Small intestine (tissue), 16 donors: Measurements from ENCODE around the gene PIK3AP1. TPM values are rescaled to one million over a fixed set of nuclear protein-coding genes. Genes with fewer than 3 reads are reported as not detected.

ENCODE experiments used
- DNase-seq, 2 donors: peaks; one replicate each; pipeline versions ENCODE4 v3.0.0 to v3.0.0-alpha.2; 2013
- FAIRE-seq: peaks from 2 replicates; lab custom pipeline; 2012; peaks lifted over from hg19 to GRCh38; lab: Jason Lieb, UNC
- H3K27ac ChIP-seq, 3 donors: one replicate each; pipeline ENCODE4 v1.5.1; 2013; ENCODE audit warnings: low read length in 2 of 3, mild to moderate bottlenecking in 2 of 3, control low read depth in 1 of 3, inconsistent platforms in 1 of 3, low read depth in 1 of 3, moderate library complexity in 1 of 3
- H3K27me3 ChIP-seq, 3 donors: one replicate each; pipeline ENCODE4 v1.6.1; 2013; ENCODE audit warnings: low read length in 3 of 3, inconsistent platforms in 1 of 3; ENCODE audit not compliant: control insufficient read depth in 3 of 3, insufficient read depth in 3 of 3
- H3K36me3 ChIP-seq, 3 donors: one replicate each; pipeline ENCODE4 v1.6.1; 2013; ENCODE audit warnings: low read length in 3 of 3, inconsistent platforms in 1 of 3, low read depth in 1 of 3, mild to moderate bottlenecking in 1 of 3, moderate library complexity in 1 of 3; ENCODE audit not compliant: control insufficient read depth in 3 of 3, insufficient read depth in 2 of 3
- H3K4me1 ChIP-seq, 3 donors: one replicate each; pipeline ENCODE4 v1.6.1; 2013; ENCODE audit warnings: low read length in 2 of 3, inconsistent platforms in 1 of 3, low read depth in 1 of 3, mild to moderate bottlenecking in 1 of 3, moderate library complexity in 1 of 3; ENCODE audit not compliant: control insufficient read depth in 3 of 3, insufficient read depth in 2 of 3
- H3K4me3 ChIP-seq, 3 donors: one replicate each; pipeline ENCODE4 v1.5.1; 2013; ENCODE audit warnings: low read length in 3 of 3, control low read depth in 1 of 3, inconsistent platforms in 1 of 3, low read depth in 1 of 3, mild to moderate bottlenecking in 1 of 3, moderate library complexity in 1 of 3
- H3K9me3 ChIP-seq, 2 donors: one replicate each; pipeline ENCODE4 v1.6.1; 2013; ENCODE audit warnings: low read depth in 1 of 2, low read length in 1 of 2; ENCODE audit not compliant: control insufficient read depth in 2 of 2, insufficient read depth in 1 of 2
- whole genome bisulfite sequencing, 3 donors: extraction: QIAGEN DNeasy Blood & Tissue Kit; methylation state at CpG; one replicate each; pipeline ENCODE4 v1.1.7; 2013; 5-methylcytosine and 5-hydroxymethylcytosine counted together
- long read RNA-seq, 10 donors: transcript quantifications; one replicate each; lab custom pipeline, GENCODE V29; 2026
- polyA plus RNA-seq, 4 donors: library from polyadenylated mRNA; stranded (reverse) in 3 of 4; unstranded in 1 of 4; fragments of 200-250 nt in 3 of 4; fragments of 120-200 nt in 1 of 4; gene quantifications; one replicate each; pipeline versions ENCODE4 v1.2.1 to v1.2.3, GENCODE V29; 2013
- donor health status: healthy with polysubstance abuse.
- donor health status: control.
- donor health status: control.
- donor health status: Bipolar disorder and iron deficiency.
- donor health status: healthy.

PIK3AP1 gene, protein sequence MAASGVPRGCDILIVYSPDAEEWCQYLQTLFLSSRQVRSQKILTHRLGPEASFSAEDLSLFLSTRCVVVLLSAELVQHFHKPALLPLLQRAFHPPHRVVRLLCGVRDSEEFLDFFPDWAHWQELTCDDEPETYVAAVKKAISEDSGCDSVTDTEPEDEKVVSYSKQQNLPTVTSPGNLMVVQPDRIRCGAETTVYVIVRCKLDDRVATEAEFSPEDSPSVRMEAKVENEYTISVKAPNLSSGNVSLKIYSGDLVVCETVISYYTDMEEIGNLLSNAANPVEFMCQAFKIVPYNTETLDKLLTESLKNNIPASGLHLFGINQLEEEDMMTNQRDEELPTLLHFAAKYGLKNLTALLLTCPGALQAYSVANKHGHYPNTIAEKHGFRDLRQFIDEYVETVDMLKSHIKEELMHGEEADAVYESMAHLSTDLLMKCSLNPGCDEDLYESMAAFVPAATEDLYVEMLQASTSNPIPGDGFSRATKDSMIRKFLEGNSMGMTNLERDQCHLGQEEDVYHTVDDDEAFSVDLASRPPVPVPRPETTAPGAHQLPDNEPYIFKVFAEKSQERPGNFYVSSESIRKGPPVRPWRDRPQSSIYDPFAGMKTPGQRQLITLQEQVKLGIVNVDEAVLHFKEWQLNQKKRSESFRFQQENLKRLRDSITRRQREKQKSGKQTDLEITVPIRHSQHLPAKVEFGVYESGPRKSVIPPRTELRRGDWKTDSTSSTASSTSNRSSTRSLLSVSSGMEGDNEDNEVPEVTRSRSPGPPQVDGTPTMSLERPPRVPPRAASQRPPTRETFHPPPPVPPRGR
- 1 to 10 TPM; 5.6 to 9.2 (median 6.6) TPM for polyA plus RNA-seq
- long read RNA-seq, donor 1 = 0 reads
- long read RNA-seq, donor 2, full-length matches to known transcripts = 1 of 1 reads
- long read RNA-seq, donor 2, partial matches to known transcripts = 0 of 1 reads
- long read RNA-seq, donor 2, other reads (novel, unspliced or antisense) = 0 of 1 reads
- long read RNA-seq, donor 3 = 0 reads
- long read RNA-seq, donor 4 = 0 reads
- long read RNA-seq, donor 5 = 0 reads
- long read RNA-seq, donor 6, partial matches to known transcripts = 6,532 of 6,532 reads
- long read RNA-seq, donor 6, other reads (novel, unspliced or antisense) = 0 of 6,532 reads
- long read RNA-seq, donor 7 = 0 reads
- long read RNA-seq, donor 8 = 0 reads
- long read RNA-seq, donor 9 = 0 reads
- long read RNA-seq, donor 10, partial matches to known transcripts = 10,224 of 10,224 reads
- long read RNA-seq, donor 10, other reads (novel, unspliced or antisense) = 0 of 10,224 reads

DNA sequence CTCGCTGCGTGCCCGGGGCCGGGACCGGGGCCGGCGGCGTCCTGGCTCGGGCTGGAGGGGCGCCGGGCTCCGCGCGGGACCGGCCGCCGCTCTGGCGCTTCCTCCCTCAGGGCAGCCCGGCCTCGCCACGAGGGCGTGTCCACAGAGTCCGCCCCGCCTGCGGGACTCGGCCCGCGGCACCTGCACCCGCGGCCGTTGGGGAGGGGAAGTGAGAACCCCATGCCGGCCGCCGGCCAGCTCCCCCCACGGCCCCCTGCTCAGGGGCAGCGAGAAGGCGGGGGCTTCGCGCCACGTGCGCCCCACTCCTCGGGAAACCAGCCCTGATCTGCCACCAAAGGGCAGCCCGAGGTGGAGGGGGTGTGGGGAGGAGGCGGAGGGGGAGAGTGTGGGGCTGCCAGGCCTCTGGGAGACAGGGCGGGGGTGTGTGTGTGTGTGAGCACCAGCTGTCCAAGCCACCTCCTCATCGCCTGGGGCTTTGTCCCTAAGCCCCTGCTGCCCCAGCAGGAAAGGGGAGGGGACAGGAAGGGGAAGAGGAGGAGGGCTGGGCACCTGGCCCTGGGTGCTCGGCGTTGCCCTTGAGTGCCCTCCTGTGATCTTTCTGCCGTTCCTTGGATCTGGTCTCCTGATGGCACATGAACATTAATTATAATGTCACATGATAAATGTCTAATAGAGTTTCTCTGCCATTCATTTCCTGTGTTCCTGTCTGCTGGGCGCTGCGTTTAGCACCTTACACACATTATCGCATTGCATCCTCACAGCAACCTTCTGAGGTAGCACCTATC lies at the start of gene PIK3AP1:
PIK3AP1 (minus strand) TSS at position 93 of the 785 bp plus-strand sequence. CDS start 120 bp downstream, outside the sequence.
- H3K4me1 ChIP-seq = peaks cover 0 to 7% (median 0%) of the 10 kb centered on the region in 3 donors
- peak within 1 kb of the TSS in 2 of 3 donors; percentile 66 to 77 for H3K27ac ChIP-seq
- 0 to 2% (median 1%) methylated on average over 37 to 52 of the region's 52 CpGs for WGBS, 3 donors
- H3K36me3 ChIP-seq = no peaks in the 10 kb centered on the region
- no peaks in the 10 kb centered on the region for H3K27me3 ChIP-seq
- peak; percentile 69 to 75 for DNase-seq
- no peak for FAIRE-seq
- H3K9me3 ChIP-seq = no peaks in the 10 kb centered on the region
- peak within 1 kb of the TSS; percentile 55 to 87 (median 58) for H3K4me3 ChIP-seq

DNA sequence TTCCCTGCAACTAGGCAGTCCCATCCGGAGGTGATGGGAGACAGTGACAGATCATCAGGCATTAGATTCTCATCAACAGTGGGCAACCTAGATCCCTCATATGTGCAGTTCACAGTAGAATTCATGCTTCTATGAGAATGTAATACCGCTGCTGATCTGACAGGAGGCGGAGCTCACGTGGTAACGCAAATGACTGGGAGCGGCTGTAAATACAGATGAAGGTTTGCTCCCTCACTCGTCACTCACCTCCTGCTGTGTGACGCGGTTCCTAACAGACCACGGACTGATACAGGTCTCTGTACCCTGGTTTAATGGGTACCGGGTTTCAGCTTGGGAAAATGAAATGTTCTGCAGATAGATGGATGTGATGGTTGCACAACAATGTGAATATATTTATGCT lies 47.8 kb upstream of the PIK3AP1 start:
- no peak overlapping the region for H3K4me3 ChIP-seq
- no peak overlapping the region for H3K27ac ChIP-seq
- H3K36me3 ChIP-seq = no peaks in the 10 kb centered on the region
- no peaks in the 10 kb centered on the region for H3K27me3 ChIP-seq
- WGBS, 3 donors = 91 to 93% (median 93%) methylated on average over 11 of the region's 11 CpGs
- DNase-seq = no peak
- H3K4me1 ChIP-seq = no peaks in the 10 kb centered on the region
- H3K9me3 ChIP-seq = peaks cover 0 to 9% of the 10 kb centered on the region in 2 donors
- FAIRE-seq = no peak

DNA sequence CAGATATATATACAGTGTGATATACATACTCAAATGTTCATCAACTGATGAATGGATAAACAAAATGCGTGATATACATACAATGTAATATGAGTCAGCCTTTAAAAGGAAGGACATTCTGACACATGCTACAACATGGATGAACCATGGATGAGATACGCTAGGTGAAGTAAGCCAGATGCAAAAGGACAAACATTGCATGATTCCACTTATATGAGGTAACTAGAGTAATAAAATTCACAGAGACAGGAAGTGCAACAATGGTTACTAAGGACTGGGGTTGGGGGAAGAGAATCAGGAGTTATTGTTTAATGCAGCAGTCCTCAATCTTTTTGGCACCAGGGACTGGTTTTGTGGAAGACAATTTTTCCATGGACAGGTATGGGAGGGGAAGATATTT lies 47.3 kb upstream of the PIK3AP1 start:
- peaks cover 0 to 6% of the 10 kb centered on the region in 2 donors for H3K9me3 ChIP-seq
- H3K4me1 ChIP-seq = no peaks in the 10 kb centered on the region
- H3K27ac ChIP-seq = no peak overlapping the region
- WGBS, 3 donors = 70 to 91% (median 80%) methylated on average over 2 of the region's 2 CpGs
- H3K27me3 ChIP-seq = no peaks in the 10 kb centered on the region
- H3K4me3 ChIP-seq = no peak overlapping the region
- FAIRE-seq (no peak), DNase-seq (peak; percentile 23 to 49)
- no peaks in the 10 kb centered on the region for H3K36me3 ChIP-seq

DNA sequence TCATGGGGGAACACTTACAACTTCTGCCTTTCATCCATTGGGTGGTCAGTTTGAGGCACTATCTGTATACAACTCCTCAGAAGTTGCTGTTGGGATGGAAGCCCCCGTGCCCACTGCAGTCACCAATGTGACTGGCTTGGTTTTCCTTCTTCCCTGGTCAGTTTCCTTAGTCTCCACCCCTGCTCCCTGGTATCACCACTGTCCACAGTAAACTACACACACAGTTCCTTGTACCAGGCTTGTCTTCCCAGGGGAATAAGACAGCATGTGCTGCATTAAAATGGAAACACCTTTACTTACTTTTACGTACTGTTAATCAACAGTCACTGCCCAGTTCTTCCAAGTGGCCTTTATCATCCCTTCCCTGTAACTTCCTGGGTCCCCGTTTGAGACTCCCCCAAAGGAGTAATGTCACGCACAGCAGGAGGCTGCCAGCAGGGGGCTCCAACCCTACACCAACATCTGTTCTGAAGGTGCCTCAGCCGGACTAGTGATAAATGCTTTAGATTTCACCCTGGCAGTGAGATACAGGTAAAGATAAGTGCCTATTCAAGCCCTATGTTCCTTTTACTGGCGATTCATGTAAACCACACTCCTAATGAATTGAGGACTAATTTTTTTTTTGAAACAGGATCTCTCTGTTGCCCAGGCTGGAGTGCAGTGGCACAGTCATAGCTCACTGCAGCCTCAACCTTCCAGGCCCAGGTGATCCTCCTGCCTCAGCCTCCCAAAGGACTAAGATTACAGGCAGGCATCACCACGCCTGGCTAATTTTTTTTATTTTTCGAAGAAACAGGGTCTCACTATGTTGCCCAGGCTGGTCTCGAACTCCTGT lies 45.3 kb upstream of the PIK3AP1 start:
- no peak for FAIRE-seq
- 36 to 49% (median 44%) methylated on average over 9 of the region's 9 CpGs for WGBS, 3 donors
- Histone ChIP-seq H3K36me3 (no peaks in the 10 kb centered on the region), H3K4me3 (no peak overlapping the region), H3K9me3 (no peaks in the 10 kb centered on the region), H3K27me3 (no peaks in the 10 kb centered on the region), H3K4me1 (no peaks in the 10 kb centered on the region), H3K27ac (peak overlapping the region in 1 of 3 donors; percentile 1)
- DNase-seq = peak; percentile 84 to 87

DNA sequence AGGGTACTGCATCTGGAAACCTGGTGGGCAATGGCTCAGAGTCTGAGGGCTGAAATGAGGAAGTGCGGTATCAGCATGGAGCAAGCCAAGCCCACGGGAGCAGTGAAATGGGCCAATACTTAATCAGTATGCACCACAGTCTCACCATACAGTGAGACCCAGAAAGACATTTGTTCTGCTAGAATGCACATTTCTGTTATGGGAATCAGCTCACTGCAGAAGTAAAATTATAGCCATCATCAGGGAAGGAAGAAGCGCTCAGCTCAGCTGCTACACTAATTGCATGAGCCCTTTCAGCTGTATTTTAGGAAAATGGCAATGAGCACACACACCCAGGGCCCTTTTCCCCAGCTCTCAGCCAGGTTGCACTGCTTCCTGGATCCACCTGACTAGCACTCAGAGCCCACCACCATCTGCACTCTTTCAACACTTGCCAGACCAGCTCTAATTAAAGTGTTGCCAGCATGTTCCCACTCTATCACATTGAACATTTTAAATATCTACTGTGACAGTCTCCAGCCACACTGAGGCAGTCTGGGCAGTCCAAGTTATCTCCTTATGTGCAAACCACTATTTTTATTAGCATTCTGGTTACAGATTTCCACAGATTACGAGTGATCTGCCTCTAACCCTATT lies 44.2 kb upstream of the PIK3AP1 start:
- no peak for DNase-seq
- H3K4me3 ChIP-seq = no peak overlapping the region
- WGBS, 3 donors = 65 to 70% (median 68%) methylated on average over 4 of the region's 4 CpGs
- H3K27me3 ChIP-seq = no peaks in the 10 kb centered on the region
- H3K27ac ChIP-seq = no peak overlapping the region
- H3K4me1 ChIP-seq = no peaks in the 10 kb centered on the region
- no peaks in the 10 kb centered on the region for H3K9me3 ChIP-seq
- H3K36me3 ChIP-seq = no peaks in the 10 kb centered on the region
- no peak for FAIRE-seq

DNA sequence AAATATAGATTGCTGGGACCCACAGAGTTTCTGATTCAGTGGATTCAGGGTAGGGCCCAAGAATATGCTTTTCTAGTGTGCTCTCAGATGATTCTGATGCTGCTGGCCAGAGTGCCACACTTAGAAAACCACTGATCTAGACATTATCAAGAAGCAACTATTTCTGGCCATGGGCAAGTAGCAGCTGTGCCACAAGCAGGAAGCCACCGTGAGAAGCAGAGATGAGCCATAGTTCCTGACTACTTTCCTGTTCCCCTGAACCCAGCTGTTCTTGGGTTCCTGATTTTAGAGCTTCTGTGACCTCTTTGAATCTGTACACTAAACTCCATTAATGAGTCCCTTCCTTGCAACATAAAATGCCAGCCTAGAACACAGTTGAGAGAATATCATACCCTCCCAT lies 38.1 kb upstream of the PIK3AP1 start:
- Histone ChIP-seq H3K4me3 (no peak overlapping the region), H3K27ac (no peak overlapping the region), H3K4me1 (no peaks in the 10 kb centered on the region), H3K27me3 (no peaks in the 10 kb centered on the region), H3K9me3 (no peaks in the 10 kb centered on the region), H3K36me3 (no peaks in the 10 kb centered on the region)
- DNase-seq = no peak
- FAIRE-seq = no peak
- 53 to 69% (median 55%) methylated on average over 1 of the region's 1 CpG for WGBS, 3 donors
